Stomach (tissue), 4 donors: ENCODE results near the gene RAB36.

ENCODE experiments used
- EP300 ChIP-seq: sonication (generic); formaldehyde crosslinking; IDR thresholded peaks from one replicate; pipeline ENCODE4 v1.6.1; 2017; ENCODE audit warnings: antibody characterized with exemption
- POLR2A ChIP-seq, 4 donors: fragments of 450-650 bp; IDR thresholded peaks; one replicate each; pipeline ENCODE4 v1.6.1; 2016; ENCODE audit warnings: antibody characterized with exemption in 4 of 4, control low read depth in 2 of 4, mild to moderate bottlenecking in 1 of 4, moderate library complexity in 1 of 4

- TF ChIP-seq POLR2A (IDR thresholded peaks at IDR 0.05): no peak
- TF ChIP-seq EP300: no peak
Measured at GRCh38 chr22:23115825-23116494, 29.3 kb upstream of the RAB36 start.
